ENCODE data around the gene FAM161B.
"Not testable (repeated sequence)": the region's sequence is repeated elsewhere in the genome, so short reads cannot be mapped to it uniquely, and the experiment has no call there.

Gene FAM161B, protein sequence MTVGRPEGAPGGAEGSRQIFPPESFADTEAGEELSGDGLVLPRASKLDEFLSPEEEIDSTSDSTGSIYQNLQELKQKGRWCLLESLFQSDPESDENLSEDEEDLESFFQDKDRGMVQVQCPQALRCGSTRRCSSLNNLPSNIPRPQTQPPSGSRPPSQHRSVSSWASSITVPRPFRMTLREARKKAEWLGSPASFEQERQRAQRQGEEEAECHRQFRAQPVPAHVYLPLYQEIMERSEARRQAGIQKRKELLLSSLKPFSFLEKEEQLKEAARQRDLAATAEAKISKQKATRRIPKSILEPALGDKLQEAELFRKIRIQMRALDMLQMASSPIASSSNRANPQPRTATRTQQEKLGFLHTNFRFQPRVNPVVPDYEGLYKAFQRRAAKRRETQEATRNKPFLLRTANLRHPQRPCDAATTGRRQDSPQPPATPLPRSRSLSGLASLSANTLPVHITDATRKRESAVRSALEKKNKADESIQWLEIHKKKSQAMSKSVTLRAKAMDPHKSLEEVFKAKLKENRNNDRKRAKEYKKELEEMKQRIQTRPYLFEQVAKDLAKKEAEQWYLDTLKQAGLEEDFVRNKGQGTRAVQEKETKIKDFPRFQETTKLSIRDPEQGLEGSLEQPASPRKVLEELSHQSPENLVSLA

DNA sequence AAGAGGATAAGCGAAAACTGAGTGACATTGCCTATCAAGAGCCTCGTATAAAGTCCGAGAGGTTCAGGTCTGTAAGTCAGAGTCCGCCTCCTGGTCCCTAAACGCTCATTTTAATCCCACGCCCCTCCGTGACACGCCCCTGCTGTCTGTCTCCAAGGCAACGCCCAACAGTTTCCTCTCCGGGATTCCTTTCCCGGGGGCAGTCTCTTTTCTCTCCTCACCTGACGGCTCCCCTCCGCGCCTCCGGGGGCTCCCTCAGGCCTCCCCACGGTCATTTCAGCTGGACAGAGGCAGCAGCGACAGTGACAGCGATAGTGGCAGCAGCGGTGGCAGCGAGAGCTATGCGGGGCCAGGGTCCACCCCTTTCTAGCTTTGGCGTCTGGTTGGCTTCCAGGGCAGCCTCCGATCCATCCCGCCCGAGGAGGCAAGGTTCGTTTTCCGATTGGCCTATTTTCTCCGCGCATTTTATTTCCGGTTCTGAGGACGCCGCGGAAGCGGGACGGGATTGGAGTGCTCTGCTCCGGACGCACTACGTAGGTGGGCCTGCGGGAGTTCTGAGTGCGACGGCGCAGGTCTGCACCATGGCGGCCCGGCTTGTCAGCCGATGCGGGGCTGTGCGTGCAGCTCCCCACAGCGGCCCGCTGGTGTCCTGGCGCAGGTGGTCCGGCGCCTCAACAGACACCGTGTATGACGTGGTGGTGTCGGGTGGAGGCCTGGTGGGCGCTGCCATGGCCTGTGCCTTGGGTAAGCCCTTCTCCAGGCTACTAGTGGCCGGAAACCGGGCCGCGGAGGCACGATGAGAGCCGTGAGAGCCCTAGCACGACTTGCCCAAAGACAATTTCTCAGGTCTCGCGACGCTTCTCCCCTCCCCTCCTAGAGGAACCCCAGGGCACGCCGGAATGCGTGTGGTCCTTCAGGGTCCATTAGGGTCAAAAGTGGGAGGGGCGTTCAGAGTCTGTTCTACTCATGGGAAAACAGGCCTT, at the start of gene FAM161B, which contains the start of gene COQ6:
Gene FAM161B, minus strand, starts transcription at position 343 of the 983 bp plus-strand sequence. Its CDS starts 68 bp downstream, at position 275.
Gene COQ6, plus strand, starts transcription at position 551 of the 983 bp plus-strand sequence. Its CDS starts 31 bp downstream, at position 582.
- DNase-seq (ENCODE audit: low read depth, low spot score), result peak; percentile 99

DNA sequence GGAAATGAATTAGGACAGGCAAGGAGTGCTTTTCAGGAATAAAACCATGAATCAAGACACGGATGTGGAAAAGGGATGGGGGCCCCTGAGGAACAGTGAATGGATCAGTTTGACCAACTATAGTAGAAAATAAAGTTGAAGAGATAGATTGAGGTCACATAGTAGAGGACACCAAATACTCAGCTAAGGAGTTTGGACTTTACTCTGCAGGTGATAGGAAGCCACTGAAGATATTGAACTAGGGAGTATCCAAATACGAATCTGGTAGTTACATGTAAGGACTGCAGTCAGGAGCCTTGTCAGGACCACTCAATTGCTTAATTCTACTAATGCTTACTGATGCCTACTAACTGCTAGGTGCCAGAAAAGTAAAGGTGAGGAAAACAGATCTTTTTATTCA, 48.8 kb upstream of the FAM161B start:
- no peak for DNase-seq (ENCODE audit: low read depth, low spot score)

DNA sequence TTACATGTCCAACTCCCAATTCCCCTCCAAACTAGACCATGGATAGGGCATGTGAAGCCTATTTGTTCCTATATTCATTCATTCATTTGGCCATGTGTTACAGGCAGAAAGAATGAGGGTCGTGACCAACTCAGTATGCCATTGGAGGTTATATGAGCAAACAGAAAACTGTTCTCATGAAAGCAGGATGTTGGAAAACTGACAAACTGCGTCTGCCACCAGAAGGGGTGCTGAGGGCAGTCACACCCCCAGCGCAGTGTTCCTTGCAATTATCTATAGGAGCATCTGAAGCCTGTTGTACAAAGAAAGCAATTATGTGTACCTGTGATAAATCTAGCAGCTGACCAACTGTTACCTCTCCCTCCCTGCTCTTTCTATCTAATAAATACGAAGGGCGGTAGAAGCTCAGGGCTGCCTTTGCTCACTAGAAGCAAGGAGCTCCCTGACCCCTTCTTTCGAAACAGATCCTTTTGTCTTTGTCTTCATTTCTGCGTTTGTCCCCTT, 48.1 kb upstream of the FAM161B start:
- DNase-seq (ENCODE audit: low read depth, low spot score), result no peak

DNA sequence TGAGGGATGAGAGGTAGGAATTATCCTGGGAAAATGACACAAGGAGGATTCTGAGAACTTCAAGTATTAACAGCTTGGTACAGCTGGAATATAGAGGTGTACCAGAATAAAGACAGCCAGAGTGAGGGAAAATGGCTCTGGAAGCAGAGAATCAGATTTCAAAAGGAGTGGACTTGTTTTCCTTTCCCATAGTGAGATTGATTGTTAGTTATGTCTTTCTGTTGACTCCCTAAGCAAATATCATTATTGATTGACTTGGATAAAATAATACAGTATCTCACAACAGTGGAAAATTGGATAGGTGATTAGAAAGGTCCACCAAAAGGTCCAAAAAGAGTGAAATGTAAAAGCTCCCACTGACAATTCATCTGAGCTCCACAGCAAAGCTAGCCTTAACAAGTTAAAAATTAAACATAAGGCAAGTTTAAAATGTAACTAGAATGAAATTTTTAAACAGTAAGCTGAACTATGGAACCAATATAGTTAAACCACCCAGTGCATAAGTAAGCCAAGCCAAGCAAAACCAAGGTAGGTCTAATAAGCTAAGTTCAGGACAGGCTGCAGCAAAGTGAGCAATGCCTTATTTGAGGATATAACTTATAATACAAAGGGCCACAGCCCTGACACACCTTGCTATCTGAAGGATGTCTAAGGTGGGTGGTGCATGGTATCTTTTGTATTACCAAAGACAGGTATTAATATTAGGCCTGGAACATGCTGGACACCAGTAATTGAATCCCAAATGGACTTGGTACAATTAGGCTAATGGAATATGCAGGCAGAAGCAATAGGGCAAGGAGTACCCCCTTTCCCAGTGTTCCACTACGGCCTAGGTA, 47.4 kb upstream of the FAM161B start:
- DNase-seq (ENCODE audit: low read depth, low spot score), result no peak

DNA sequence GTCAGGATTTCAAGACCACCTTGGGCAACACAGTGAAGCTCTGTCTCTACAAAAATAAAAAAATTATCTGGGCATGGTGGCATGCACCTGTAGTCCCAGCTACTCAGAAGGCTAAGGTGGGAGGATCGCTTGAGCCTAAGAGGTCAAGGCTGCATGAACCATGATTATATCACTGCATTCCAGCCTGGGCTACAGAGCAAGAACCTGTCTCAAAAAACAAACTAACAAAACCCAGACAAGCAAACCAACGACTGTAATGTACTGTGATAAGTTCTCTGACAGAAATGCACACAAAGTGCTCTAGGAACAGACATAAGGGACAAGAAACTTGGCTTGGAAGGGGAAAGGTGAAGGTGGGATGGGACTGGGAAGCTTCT, 46.8 kb upstream of the FAM161B start:
- no peak for DNase-seq (ENCODE audit: low read depth, low spot score)

DNA sequence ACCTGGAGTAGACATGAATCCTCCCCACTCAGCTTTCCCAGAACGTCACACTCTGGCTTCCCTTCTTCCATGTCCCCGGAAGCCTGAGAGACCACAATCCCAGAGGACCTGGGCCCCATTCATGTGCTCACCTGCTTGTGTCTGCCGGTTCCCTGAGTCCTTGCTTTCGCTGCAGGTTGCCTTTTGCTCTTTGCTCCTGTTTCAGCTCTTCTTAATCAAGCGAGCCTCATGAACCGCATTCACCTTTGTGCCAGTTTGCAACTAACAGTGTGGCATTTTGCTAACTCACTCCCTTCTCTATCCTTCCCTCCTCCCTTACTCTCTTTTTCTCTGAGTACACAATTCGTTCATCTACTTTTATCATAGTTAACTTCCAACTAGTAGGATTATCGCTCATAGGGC, 46.1 kb upstream of the FAM161B start:
- DNase-seq (ENCODE audit: low read depth, low spot score), result no peak

DNA sequence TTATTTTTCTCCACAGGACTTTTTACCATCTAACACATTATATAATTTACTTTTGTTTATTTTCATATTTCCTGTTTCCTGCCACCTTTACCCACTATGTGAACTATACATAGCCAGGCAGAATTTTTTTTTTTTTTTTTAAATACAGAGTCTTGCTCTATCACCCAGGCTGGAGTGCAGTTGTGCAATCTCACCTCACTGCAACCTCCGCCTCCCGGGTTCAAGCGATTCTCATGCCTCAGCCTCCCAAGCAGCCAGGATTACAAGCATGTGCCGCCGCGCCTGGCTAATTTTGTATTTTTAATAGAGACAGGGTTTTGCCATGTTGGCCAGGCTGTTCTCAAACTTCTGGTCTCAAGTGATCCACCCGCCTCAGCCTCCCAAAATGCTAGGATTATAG, 45.0 kb upstream of the FAM161B start:
- DNase-seq (ENCODE audit: low read depth, low spot score), result not testable (repeated sequence)

DNA sequence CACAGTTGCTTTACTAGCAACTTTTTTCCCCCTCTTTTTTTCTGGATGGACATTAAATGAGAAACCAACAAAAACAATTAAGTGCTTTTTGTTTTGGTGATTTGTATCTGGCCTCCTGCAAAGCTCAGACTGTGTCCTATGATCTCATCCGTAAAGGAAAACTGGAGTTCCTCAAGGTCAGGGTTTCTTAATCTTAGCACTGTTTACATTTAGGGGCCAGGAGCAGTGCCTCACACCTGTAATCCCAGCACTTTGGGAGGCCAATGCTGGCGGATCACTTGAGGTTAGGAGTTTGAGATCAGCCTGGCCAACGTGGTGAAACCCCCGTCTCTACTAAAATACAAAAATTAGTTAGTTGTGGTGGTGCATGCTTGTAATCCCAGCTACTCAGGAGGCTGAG, 41.2 kb upstream of the FAM161B start:
- DNase-seq (ENCODE audit: low read depth, low spot score), result no peak

DNA sequence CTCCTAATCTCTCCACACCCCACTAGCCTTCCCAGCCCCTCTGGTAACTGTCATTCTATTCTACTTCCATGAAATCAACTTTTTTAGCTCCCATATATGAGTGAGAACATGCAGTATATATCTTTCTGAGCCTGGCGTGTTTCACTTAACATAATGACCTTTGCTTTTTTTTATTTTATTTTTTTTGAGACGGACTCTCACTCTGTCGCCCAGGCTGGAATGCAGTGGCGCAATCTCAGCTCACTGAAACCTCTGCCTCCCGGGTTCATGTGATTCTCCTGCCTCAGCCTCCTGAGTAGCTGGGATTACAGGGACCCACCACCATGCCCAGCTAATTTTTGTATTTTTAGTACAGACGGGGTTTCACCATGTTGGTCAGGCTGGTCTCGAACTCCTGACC, 38.8 kb upstream of the FAM161B start:
- not testable (repeated sequence) for DNase-seq (ENCODE audit: low read depth, low spot score)

DNA sequence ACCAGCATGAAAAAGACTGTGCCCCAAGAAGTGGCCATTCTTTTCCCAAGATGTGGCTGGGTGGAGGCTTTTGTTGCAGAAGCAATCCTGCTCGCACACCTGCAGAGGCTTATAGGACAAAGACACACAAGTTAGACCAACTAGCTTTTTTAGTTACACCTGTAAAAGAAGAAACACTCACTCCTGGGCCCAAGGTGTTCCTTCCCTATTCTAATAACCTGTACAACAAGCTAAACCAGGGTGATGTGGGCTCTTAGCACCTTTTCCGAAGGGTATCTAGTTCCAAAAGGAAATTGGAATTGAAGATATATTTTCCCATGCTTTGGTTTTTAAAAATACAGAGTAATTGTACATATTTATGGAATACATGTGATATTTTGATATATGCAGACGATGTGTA, 38.2 kb upstream of the FAM161B start:
- DNase-seq (ENCODE audit: low read depth, low spot score), result no peak

DNA sequence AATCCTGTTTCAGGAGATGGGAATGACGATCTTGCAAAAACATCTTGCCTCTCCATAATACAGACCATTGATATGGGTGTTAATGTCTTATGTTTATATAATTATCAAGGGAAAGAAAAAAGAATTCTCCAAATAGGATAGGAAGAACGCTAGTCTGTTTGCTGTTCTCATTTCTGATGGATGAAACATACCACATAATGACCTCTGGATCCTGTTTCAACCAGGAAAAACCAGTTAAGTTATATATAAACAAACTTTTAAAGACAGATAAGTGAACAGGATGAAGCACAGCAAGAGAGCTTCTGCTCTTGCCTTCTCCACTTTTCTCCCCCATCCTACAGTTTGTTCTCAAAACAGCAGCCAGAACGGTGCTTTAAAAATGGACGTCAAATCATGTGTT, 28.0 kb upstream of the FAM161B start:
- DNase-seq (ENCODE audit: low read depth, low spot score), result no peak

DNA sequence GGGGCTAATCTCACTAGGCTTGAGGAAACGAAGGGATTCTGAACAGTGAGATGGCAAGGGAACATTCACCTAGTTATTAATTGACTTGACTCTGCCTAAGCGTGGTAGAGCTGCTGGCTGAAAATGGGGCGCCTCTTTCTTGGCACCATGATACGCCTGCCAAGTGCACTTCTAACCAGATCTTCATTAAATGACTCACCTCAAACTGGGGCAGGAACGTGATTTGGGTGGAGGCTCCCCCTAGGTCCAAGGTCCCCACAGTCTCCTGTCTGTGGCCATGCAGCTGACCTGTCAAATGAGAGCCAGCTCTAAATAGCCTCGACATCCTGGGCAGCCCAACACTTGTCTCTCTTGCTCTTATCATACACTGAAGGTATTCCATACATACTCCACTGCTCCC, 26.2 kb upstream of the FAM161B start:
- no peak for DNase-seq (ENCODE audit: low read depth, low spot score)

DNA sequence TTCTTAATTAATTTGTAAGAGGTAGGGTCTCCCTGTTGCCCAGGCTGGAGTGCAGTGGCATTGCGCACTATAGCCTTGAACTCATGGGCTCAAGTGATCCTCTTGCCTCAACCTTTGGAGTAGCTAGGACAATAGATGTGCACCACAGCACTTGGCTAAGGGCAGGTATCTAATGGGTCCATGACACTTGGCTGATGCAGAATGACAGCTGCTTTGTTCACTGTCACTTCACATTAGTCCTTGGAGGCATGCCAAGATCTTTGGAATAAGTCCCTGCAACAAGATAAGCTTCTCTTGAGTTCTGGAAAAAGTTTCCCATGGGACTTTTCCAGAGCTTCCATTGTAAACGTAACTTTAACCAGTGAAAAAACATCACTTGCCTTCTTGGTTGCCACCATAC, 23.6 kb upstream of the FAM161B start:
- DNase-seq (ENCODE audit: low read depth, low spot score), result no peak

DNA sequence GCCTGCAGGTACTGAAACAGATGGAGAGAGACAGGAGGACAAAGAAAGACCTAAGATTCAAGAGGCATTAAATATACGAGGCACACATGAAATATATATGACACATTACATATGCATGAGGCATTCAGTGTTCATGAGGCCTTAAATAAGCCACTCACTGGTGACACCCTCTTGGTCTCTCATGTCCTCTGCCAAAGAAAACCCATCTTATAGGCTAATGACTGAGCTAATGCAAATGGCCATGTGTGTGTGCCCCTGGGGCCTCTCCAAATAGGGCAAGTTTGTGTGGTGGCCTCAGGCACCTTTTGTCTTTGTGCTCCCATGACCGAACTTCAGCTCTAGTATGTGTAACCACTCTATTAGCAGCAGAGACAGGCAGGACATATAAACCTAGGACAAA, 19.0 kb upstream of the FAM161B start:
- peak; percentile 15 for DNase-seq (ENCODE audit: low read depth, low spot score)

DNA sequence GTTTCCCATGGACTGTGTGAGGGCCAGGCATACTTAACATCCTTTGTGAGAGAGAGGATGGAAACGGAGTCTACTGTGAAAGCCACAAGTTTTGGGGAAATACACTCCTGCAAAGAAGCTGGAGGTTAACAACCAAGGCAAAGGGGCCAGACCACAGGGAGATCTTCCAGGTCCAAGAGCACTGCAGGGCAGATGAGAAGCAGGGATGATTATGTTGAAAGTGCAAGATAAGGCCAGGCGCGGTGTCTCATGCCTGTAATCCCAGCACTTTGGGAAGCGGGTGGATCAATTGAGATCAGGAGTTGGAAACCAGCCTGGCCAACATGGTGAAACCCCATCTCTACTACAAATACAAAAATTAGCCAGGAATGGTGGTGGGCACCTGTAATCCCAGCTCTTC, 15.3 kb upstream of the FAM161B start:
- DNase-seq (ENCODE audit: low read depth, low spot score), result no peak

DNA sequence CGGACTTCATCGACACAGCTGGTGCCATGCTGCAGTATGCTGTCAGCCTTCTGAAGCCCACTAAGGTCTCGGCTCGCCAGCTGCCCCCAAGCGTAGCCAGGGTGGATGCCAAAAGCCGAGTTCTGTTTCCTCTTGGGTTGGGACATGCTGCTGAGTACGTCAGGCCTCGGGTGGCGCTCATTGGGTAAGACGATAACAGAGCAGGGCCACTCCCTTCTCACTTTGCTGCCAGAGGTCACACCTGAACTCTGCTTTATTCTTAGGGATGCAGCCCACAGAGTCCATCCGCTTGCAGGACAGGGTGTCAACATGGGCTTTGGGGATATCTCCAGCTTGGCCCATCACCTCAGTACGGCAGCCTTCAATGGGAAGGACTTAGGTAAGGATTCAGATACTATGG, 11.3 kb upstream of the FAM161B start:
- DNase-seq (ENCODE audit: low read depth, low spot score), result no peak

DNA sequence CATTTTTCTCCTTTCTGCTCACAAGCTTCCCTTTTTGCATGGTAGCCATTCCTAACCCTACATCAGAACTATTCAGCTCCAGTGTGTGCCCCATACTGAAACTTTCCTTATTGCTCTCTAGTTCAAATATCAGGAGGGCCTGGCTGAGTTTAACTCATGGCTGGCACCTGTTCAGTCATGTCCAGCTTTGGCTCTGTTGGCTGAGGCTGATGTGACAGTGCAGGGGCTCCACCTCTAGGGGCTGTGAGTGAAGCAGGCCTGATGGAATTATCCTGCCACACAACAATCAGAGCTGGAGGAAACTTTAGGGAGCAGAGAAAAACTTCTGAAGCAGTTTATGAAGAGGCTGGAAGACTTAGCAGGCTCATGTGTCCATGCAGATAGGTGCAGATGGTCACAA, 8.7 kb upstream of the FAM161B start:
- no peak for DNase-seq (ENCODE audit: low read depth, low spot score)

DNA sequence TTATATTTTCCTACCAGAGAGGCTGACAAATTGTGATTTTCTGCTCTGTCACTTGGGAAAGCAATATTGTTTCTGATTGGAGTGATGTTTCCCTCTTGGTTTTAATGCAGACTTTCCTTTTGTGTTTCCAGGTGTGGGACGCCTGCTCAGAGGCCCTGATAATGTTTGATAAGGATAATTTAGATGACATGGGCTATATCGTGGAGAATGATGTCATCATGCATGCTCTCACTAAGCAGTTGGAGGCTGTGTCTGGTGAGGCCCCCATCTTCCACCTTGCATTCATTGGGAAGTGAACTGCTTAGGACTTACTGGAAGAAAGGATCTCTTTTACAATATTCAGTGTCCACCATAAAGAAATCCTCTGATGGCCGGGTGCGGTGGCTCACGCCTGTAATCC, 5.8 kb upstream of the FAM161B start:
- DNase-seq (ENCODE audit: low read depth, low spot score), result no peak

DNA sequence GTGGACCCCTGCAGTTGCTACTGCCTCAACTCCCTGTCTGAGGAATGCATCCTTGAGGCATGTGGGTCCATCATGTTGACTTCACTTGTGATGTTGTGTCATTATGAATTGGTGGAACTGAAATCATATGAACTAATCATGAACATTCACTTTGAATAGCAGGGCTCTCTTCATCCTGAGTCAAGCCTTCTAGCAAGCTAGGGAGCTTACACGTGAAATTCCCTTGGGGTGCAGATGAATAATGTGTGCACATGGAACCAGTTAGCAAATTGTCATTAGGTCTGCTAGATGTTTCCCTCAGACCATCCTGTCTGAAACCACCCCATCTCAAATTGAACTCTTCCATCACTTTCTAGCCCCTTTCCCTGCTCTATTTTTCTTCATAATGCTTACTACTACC, 3.8 kb upstream of the FAM161B start:
- no peak for DNase-seq (ENCODE audit: low read depth, low spot score)

DNA sequence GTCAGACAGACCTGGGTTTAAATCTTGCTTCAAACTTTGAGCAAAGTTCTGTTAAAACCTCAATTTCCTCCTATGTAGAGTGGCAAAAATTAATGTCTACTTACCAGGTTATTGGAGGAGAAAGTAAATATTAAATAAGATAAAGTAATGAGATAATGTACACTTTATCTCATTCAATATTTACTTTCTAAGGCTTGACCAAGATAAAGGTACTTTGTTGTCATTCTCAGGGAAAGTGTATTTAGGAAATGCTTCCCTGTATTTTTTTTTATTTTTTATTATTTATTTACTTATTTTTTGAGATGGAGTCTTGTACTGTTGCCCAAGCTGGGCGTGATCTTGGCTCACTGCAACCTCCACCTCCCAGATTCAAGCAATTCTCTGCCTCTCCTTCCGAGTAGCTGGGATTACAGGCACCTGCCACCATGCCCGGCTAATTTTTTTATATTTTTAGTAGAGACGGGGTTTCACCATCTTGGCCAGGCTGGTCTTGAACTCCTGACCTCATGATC, 4.7 kb downstream of the FAM161B start:
- DNase-seq (ENCODE audit: low read depth, low spot score), result no peak
